OCI-LY1 (cell line): ENCODE data around the gene MTX1.
"Not testable (repeated sequence)": the region's sequence is repeated elsewhere in the genome, so short reads cannot be mapped to it uniquely, and the experiment has no call there.

Source experiments
- H2AFZ ChIP-seq: fragments of 200-600 bp; sonication (generic), shearing (Covaris generic); 2 replicates; pipeline ENCODE4 v1.6.0; 2014; ENCODE audit warnings: antibody characterized with exemption, mild to moderate bottlenecking, low read length
- H3F3A ChIP-seq: fragments of 200-600 bp; sonication (generic), shearing (Covaris generic); 2 replicates; pipeline ENCODE4 v1.6.0; 2014; ENCODE audit warnings: mild to moderate bottlenecking, antibody characterized with exemption, low read length, moderate library complexity; ENCODE audit not compliant: insufficient read depth
- H3K27ac ChIP-seq: fragments of 200-600 bp; sonication (generic); 2 replicates; pipeline ENCODE4 v1.5.1; 2014; ENCODE audit warnings: low read length, mixed run types, mild to moderate bottlenecking, low read depth; ENCODE audit not compliant: poor library complexity, severe bottlenecking
- H3K27me3 ChIP-seq: fragments of 200-600 bp; sonication (generic); 2 replicates; pipeline ENCODE4 v1.6.0; 2014; ENCODE audit warnings: antibody characterized with exemption, mild to moderate bottlenecking, low read length, moderate library complexity; ENCODE audit not compliant: insufficient read depth
- H3K36me3 ChIP-seq: fragments of 200-600 bp; sonication (generic); 2 replicates; pipeline ENCODE4 v1.6.1; 2014; ENCODE audit warnings: mild to moderate bottlenecking, antibody characterized with exemption, low read length, moderate library complexity, mixed read lengths; ENCODE audit not compliant: insufficient read depth
- H3K4me1 ChIP-seq: fragments of 200-600 bp; sonication (generic); 2 replicates; pipeline ENCODE4 v1.5.1; 2014; ENCODE audit warnings: mild to moderate bottlenecking, low read length, moderate library complexity; ENCODE audit not compliant: insufficient read depth, severe bottlenecking
- H3K4me2 ChIP-seq: fragments of 200-600 bp; sonication (generic), shearing (Covaris generic); 2 replicates; pipeline ENCODE4 v1.6.1; 2014; ENCODE audit warnings: low read length
- H3K4me3 ChIP-seq: fragments of 200-600 bp; sonication (generic); 2 replicates; pipeline ENCODE4 v1.5.1; 2014; ENCODE audit warnings: low read length, low read depth, mild to moderate bottlenecking, mixed read lengths; ENCODE audit not compliant: poor library complexity, severe bottlenecking
- H3K79me2 ChIP-seq: fragments of 200-600 bp; shearing (Covaris generic); 2 replicates; pipeline ENCODE4 v1.6.1; 2016; ENCODE audit warnings: mixed run types, low read length, mixed read lengths; ENCODE audit not compliant: insufficient read depth
- H3K9ac ChIP-seq: fragments of 200-600 bp; sonication (generic), shearing (Covaris generic); 2 replicates; pipeline ENCODE4 v1.6.1; 2014; ENCODE audit warnings: mild to moderate bottlenecking, low read length, mixed read lengths
- H3K9me2 ChIP-seq: fragments of 200-600 bp; sonication (generic), shearing (Covaris generic); 2 replicates; pipeline ENCODE4 v1.6.1; 2014; ENCODE audit warnings: low read depth, mild to moderate bottlenecking, low read length, mixed read lengths
- H3K9me3 ChIP-seq: fragments of 200-600 bp; shearing (Covaris generic); 2 replicates; pipeline ENCODE4 v1.6.1; 2014; ENCODE audit warnings: low read length, mixed read lengths
- H4K20me1 ChIP-seq: fragments of 200-600 bp; sonication (generic), shearing (Covaris generic); 2 replicates; pipeline ENCODE4 v1.6.0; 2016; ENCODE audit warnings: mild to moderate bottlenecking, low read length; ENCODE audit not compliant: insufficient read depth
- CTCF ChIP-seq: fragments of 200-600 bp; sonication (generic), shearing (Covaris generic); IDR thresholded peaks from 2 replicates; pipeline ENCODE4 v1.5.1; 2017; ENCODE audit warnings: mild to moderate bottlenecking, antibody characterized with exemption, low read length, moderate library complexity, mixed read lengths
- EZH2 ChIP-seq: fragments of 200-600 bp; sonication (generic), shearing (Covaris generic); IDR thresholded peaks from 2 replicates; pipeline ENCODE4 v1.8.0; 2017; ENCODE audit warnings: borderline replicate concordance, mixed run types, mild to moderate bottlenecking, antibody characterized with exemption, low read length, moderate library complexity, mixed read lengths

Gene MTX1

DNA sequence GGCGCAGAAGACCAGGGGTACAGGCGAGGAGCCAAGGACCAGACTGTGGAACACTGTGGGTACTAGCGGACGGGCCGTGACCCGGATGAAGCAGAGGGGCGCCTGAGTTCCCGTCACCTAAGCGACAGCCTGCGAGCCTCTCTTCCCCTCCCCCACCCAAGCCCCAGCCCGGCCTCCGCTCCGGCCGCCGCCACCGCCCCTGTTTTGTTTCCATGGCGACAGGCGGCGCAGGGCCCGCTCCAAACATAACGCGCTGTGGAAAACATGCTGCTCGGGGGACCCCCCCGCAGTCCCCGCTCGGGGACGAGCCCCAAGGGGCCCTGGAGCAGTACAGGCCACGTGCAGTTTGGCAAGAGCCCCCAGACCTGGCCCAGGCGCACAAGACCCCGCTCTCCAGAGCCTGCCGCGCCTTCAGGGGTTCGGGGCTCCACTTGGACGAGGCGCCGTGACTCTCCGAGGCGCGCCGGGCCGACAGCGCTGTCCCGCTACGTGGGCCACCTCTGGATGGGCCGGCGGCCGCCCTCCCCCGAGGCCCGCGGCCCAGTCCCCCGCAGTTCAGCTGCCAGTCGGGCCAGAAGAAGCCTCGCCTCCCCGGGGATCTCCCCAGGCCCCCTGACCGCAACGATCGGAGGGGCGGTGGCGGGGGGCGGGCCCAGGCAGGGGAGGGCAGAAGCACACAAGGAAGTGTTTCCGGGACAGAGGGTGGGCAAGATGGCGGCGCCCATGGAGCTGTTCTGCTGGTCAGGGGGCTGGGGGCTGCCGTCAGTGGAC, at the start of gene MTX1:
Gene MTX1, plus strand, starts transcription at position 155 of the 771 bp plus-strand sequence. Its CDS starts 110 bp downstream, at position 265.
- Histone ChIP-seq H3K79me2 (no peaks in the 10 kb centered on the region), H3K4me2 (peak within 1 kb of the TSS; percentile 95), H3K4me1 (peaks cover 31% of the 10 kb centered on the region), H3K4me3 (peak within 1 kb of the TSS; percentile 94), H3K36me3 (no peaks in the 10 kb centered on the region), H4K20me1 (no peaks in the 10 kb centered on the region), H3K9me3 (no peaks in the 10 kb centered on the region), H3K27ac (peak within 1 kb of the TSS; percentile 58), H3K9me2 (no peaks in the 10 kb centered on the region), H2AFZ (no peak within 1 kb of the TSS), H3K27me3 (no peaks in the 10 kb centered on the region), H3K9ac (peak within 1 kb of the TSS; percentile 81), H3F3A (peaks cover 4% of the 10 kb centered on the region; the same call in 1 of the 2 replicates)
- TF ChIP-seq EZH2 (no peak), CTCF (no peak)

DNA sequence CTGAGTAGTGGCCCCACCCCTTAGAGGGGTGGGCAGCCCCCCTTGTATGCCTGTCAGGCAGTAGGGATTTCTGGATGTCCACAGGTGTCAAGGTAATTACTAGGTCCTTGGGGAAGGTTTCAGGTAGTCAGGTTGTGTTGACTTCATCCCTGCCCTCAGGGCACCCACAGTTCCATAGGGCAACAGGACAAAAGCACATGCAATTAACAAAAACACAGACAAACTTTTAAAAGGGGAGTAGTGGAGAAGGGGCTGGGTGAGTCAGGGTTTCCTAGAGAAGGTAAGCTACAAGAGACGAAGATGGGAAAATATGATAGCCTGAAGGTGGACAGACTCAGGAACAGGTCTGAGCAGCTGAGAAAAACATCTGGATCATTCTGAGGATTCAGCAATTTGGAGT, 49.5 kb upstream of the MTX1 start:
- H3K27me3 ChIP-seq, result no peaks in the 10 kb centered on the region; the same call in 1 of the 2 replicates
- no peaks in the 10 kb centered on the region for H3K4me1 ChIP-seq
- no peaks in the 10 kb centered on the region for H3K36me3 ChIP-seq
- no peak overlapping the region for H3K27ac ChIP-seq
- H4K20me1 ChIP-seq, result no peaks in the 10 kb centered on the region
- TF ChIP-seq EZH2, result no peak
- no peak for TF ChIP-seq CTCF
- no peaks in the 10 kb centered on the region for H3F3A ChIP-seq
- no peak overlapping the region for H3K4me2 ChIP-seq
- no peak overlapping the region for H2AFZ ChIP-seq
- no peaks in the 10 kb centered on the region for H3K9me2 ChIP-seq
- H3K79me2 ChIP-seq, result no peaks in the 10 kb centered on the region
- no peak overlapping the region for H3K4me3 ChIP-seq
- no peaks in the 10 kb centered on the region for H3K9me3 ChIP-seq
- no peak overlapping the region for H3K9ac ChIP-seq

DNA sequence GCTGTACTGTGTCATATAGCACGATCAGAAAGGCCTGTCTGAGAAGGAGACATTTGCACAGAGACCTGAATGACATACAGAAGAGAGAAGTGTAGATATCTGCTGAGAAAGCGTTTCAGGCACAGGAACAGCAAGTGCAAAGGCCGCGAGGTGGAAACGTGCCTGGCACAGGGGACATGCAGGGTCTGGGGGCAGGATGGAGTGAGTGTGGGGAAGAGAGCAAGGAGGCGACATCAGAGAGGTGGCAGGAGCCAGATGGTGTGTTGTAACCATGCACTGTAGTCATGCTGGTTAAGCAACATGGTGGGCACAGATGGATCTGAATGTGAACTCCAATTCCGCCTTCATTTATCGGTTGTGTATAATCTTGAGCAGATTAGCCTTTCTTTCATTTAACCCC, 48.4 kb upstream of the MTX1 start:
- no peak overlapping the region for H3K9ac ChIP-seq
- H4K20me1 ChIP-seq, result no peaks in the 10 kb centered on the region
- no peaks in the 10 kb centered on the region for H3K36me3 ChIP-seq
- no peak overlapping the region for H3K4me3 ChIP-seq
- H3K79me2 ChIP-seq, result no peaks in the 10 kb centered on the region
- no peaks in the 10 kb centered on the region for H3K9me2 ChIP-seq
- TF ChIP-seq EZH2 (no peak), CTCF (no peak)
- H3K9me3 ChIP-seq, result no peaks in the 10 kb centered on the region
- H3K4me2 ChIP-seq, result no peak overlapping the region
- no peaks in the 10 kb centered on the region for H3K4me1 ChIP-seq
- no peaks in the 10 kb centered on the region for H3F3A ChIP-seq
- no peak overlapping the region for H2AFZ ChIP-seq
- no peaks in the 10 kb centered on the region; the same call in 1 of the 2 replicates for H3K27me3 ChIP-seq
- H3K27ac ChIP-seq, result no peak overlapping the region

- H3K27me3 ChIP-seq, H2AFZ ChIP-seq, H3K9me3 ChIP-seq, H3K27ac ChIP-seq, H3K9me2 ChIP-seq, H3K36me3 ChIP-seq, H3K79me2 ChIP-seq, H3K9ac ChIP-seq, H3K4me1 ChIP-seq, H3F3A ChIP-seq, H3K4me3 ChIP-seq, H4K20me1 ChIP-seq, H3K4me2 ChIP-seq: not testable (repeated sequence)
Measured at GRCh38 chr1:155162631-155163030, 45.9 kb upstream of the MTX1 start.

DNA sequence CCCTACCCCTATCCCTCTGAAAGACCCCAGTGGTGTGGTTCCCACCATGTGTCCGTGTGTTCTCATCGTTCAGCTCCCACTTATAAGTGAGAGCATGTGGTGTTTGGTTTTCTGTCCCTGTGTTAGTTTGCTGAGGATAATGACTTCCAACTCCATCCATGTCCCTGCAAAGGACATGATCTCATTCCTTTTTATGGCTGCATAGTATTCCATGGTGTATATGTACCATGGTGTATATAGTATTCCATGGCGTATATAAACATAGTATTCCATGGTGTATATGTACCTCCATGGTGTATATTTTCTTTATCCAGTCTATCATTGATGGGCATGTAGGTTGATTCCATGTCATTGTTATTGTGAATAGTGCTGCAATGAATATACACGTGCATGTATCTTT, 44.7 kb upstream of the MTX1 start:
- not testable (repeated sequence) for H3K27ac ChIP-seq, H3K27me3 ChIP-seq, H3K9ac ChIP-seq, H3K4me3 ChIP-seq, H3K9me2 ChIP-seq, H3K4me2 ChIP-seq, H3K9me3 ChIP-seq, H3K4me1 ChIP-seq, H4K20me1 ChIP-seq, H3F3A ChIP-seq, H3K79me2 ChIP-seq, H3K36me3 ChIP-seq, H2AFZ ChIP-seq
